CD4-positive, alpha-beta T cell treated with Interleukin-17A for 4 hours (primary cell): Measurements from ENCODE around the gene TBC1D10B.

Experiments used
- DNase-seq: peaks from one replicate; pipeline ENCODE4 v3.0.0-alpha.2; 2020; ENCODE audit warnings: mixed read lengths

TBC1D10B gene

GRCh38 chr16:30372725-30373124 lies 2.4 kb upstream of the TBC1D10B start:
- no peak for DNase-seq

GRCh38 chr16:30372038-30372712 lies 1.9 kb upstream of the TBC1D10B start:
- no peak for DNase-seq

GRCh38 chr16:30371248-30371816 lies 1.0 kb upstream of the TBC1D10B start:
- DNase-seq: no peak

GRCh38 chr16:30369938-30370455 lies 297 bp downstream of the TBC1D10B start:
- no peak for DNase-seq

- DNase-seq: no peak
These were observed 980 bp downstream of the TBC1D10B start for GRCh38 chr16:30369091-30369937.

- no peak for DNase-seq
These were observed 1.6 kb downstream of the TBC1D10B start for GRCh38 chr16:30368792-30369090.

- DNase-seq: no peak
These were observed 2.0 kb downstream of the TBC1D10B start for GRCh38 chr16:30368122-30368791.

GRCh38 chr16:30367349-30368009 lies 2.8 kb downstream of the TBC1D10B start:
- DNase-seq: no peak

- DNase-seq: no peak
These were observed 3.8 kb downstream of the TBC1D10B start for GRCh38 chr16:30366511-30366910.

- no peak for DNase-seq
These were observed 5.1 kb downstream of the TBC1D10B start for GRCh38 chr16:30365200-30365599.

GRCh38 chr16:30361180-30361579 lies 9.1 kb downstream of the TBC1D10B start:
- no peak for DNase-seq

- DNase-seq: no peak
These were observed 10.5 kb downstream of the TBC1D10B start for GRCh38 chr16:30359871-30360170.

- DNase-seq: no peak
These were observed 11.1 kb downstream of the TBC1D10B start for GRCh38 chr16:30358990-30359870.

GRCh38 chr16:30358577-30358936 lies 11.7 kb downstream of the TBC1D10B start:
- DNase-seq: no peak

GRCh38 chr16:30357715-30358576 lies 12.3 kb downstream of the TBC1D10B start:
- no peak for DNase-seq

- no peak for DNase-seq
These were observed 13.1 kb downstream of the TBC1D10B start for GRCh38 chr16:30357085-30357714.

- no peak for DNase-seq
These were observed 13.8 kb downstream of the TBC1D10B start for GRCh38 chr16:30356401-30357084.

- no peak for DNase-seq
These were observed 14.4 kb downstream of the TBC1D10B start for GRCh38 chr16:30355954-30356308.

- DNase-seq: peak; percentile 91
These were observed 14.9 kb downstream of the TBC1D10B start, which contains the start of gene CD2BP2 for GRCh38 chr16:30355144-30355953. Gene CD2BP2 (minus strand): TSS chr16:30355308. CDS start chr16:30354681, 627 bp downstream.
